Loucy (cell line): ENCODE measurements around the gene TLE7.

Experiments used
- H2AFZ ChIP-seq: fragments of 200-600 bp; sonication (generic); 2 replicates; pipeline ENCODE4 v1.6.0; 2016; ENCODE audit warnings: antibody characterized with exemption, mild to moderate bottlenecking, low read length, moderate library complexity
- H3F3A ChIP-seq: fragments of 200-600 bp; 2 replicates; pipeline ENCODE4 v1.6.0; 2016; ENCODE audit warnings: antibody characterized with exemption, low read depth, mild to moderate bottlenecking
- H3K27me3 ChIP-seq: fragments of 200-600 bp; sonication (generic); 2 replicates; pipeline ENCODE4 v1.6.1; 2014; ENCODE audit warnings: low read length, mild to moderate bottlenecking; ENCODE audit not compliant: insufficient read depth, poor library complexity, severe bottlenecking
- H3K36me3 ChIP-seq: fragments of 200-600 bp; sonication (generic); 2 replicates; pipeline ENCODE4 v1.6.1; 2016; ENCODE audit warnings: low read length; ENCODE audit not compliant: insufficient read depth
- H3K4me1 ChIP-seq: fragments of 200-600 bp; sonication (generic); 2 replicates; pipeline ENCODE4 v1.5.1; 2014; ENCODE audit warnings: low read length, mild to moderate bottlenecking; ENCODE audit not compliant: insufficient read depth, poor library complexity, severe bottlenecking
- H3K4me2 ChIP-seq: fragments of 200-600 bp; sonication (generic); 2 replicates; pipeline ENCODE4 v1.6.0; 2014; ENCODE audit warnings: antibody characterized with exemption, low read length, low read depth, mild to moderate bottlenecking; ENCODE audit not compliant: poor library complexity, severe bottlenecking
- H3K4me3 ChIP-seq: fragments of 200-600 bp; sonication (generic); 2 replicates; pipeline ENCODE4 v1.5.1; 2014; ENCODE audit warnings: low read length, mild to moderate bottlenecking, mixed read lengths; ENCODE audit not compliant: poor library complexity, severe bottlenecking
- H3K79me2 ChIP-seq: fragments of 200-600 bp; sonication (generic); 2 replicates; pipeline ENCODE4 v1.6.1; 2014; ENCODE audit warnings: low read length; ENCODE audit not compliant: insufficient read depth
- H3K9ac ChIP-seq: fragments of 200-600 bp; sonication (generic); 2 replicates; pipeline ENCODE4 v1.6.0; 2014; ENCODE audit warnings: mild to moderate bottlenecking, low read depth, low read length, moderate library complexity; ENCODE audit not compliant: poor library complexity, severe bottlenecking
- H3K9me2 ChIP-seq: fragments of 200-600 bp; sonication (generic); replicated peaks from 2 replicates; pipeline ENCODE4 v1.6.1; 2016; ENCODE audit warnings: low read depth, low read length, mixed read lengths
- H3K9me3 ChIP-seq: fragments of 200-600 bp; sonication (generic); 2 replicates; pipeline ENCODE4 v1.6.1; 2014; ENCODE audit warnings: mild to moderate bottlenecking, antibody characterized with exemption, low read length, low read depth; ENCODE audit not compliant: insufficient read depth
- H4K20me1 ChIP-seq: fragments of 200-600 bp; sonication (generic); 2 replicates; pipeline ENCODE4 v1.6.0; 2014; ENCODE audit warnings: antibody characterized with exemption, low read length, mild to moderate bottlenecking; ENCODE audit not compliant: insufficient read depth, poor library complexity, severe bottlenecking
- EZH2phosphoT487 ChIP-seq: fragments of 200-600 bp; IDR thresholded peaks from 2 replicates; pipeline ENCODE4 v1.6.1; 2018; ENCODE audit warnings: antibody characterized with exemption, mild to moderate bottlenecking, moderate library complexity, borderline replicate concordance
- TF ChIP-seq, protein P1 (sequence below): fragments of 200-600 bp; sonication (generic); conservative IDR thresholded peaks from 2 replicates; pipeline ENCODE4 v1.5.1; 2014; ENCODE audit warnings: mild to moderate bottlenecking, antibody characterized with exemption, low read length

TLE7 gene

DNA sequence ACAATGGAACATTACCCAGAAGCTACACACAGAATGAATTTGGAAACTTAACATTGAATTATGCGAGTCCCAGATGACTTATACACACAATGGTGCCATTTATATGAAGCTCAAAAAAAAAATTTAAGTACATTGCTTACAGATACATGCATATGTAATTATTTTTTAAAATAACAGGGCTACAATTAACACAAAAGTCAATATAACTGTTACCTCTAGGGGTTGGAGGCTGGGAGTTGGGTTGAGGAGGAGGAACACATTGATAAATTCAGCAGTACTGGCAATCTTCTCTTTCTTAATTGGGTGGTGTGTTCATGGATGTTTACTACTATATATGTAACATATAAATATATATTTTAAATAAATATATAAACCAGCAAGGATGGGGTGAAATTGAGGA lies 19.1 kb upstream of the TLE7 start:
- Histone ChIP-seq H3K9me3 (no peaks in the 10 kb centered on the region), H3K4me1 (peaks cover 19% of the 10 kb centered on the region), H3K4me2 (peak overlapping the region; percentile 95), H3K4me3 (peak overlapping the region; percentile 97), H3K9ac (no peak overlapping the region), H3K36me3 (no peaks in the 10 kb centered on the region), H3K79me2 (peaks cover 19% of the 10 kb centered on the region), H3K27me3 (no peaks in the 10 kb centered on the region), H3F3A (no peaks in the 10 kb centered on the region), H4K20me1 (no peaks in the 10 kb centered on the region), H3K9me2 (no peaks in the 10 kb centered on the region), H2AFZ (no peak overlapping the region)
- no peak for TF ChIP-seq EZH2phosphoT487
- TF ChIP-seq, protein P1, sequence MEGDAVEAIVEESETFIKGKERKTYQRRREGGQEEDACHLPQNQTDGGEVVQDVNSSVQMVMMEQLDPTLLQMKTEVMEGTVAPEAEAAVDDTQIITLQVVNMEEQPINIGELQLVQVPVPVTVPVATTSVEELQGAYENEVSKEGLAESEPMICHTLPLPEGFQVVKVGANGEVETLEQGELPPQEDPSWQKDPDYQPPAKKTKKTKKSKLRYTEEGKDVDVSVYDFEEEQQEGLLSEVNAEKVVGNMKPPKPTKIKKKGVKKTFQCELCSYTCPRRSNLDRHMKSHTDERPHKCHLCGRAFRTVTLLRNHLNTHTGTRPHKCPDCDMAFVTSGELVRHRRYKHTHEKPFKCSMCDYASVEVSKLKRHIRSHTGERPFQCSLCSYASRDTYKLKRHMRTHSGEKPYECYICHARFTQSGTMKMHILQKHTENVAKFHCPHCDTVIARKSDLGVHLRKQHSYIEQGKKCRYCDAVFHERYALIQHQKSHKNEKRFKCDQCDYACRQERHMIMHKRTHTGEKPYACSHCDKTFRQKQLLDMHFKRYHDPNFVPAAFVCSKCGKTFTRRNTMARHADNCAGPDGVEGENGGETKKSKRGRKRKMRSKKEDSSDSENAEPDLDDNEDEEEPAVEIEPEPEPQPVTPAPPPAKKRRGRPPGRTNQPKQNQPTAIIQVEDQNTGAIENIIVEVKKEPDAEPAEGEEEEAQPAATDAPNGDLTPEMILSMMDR: no peak

DNA sequence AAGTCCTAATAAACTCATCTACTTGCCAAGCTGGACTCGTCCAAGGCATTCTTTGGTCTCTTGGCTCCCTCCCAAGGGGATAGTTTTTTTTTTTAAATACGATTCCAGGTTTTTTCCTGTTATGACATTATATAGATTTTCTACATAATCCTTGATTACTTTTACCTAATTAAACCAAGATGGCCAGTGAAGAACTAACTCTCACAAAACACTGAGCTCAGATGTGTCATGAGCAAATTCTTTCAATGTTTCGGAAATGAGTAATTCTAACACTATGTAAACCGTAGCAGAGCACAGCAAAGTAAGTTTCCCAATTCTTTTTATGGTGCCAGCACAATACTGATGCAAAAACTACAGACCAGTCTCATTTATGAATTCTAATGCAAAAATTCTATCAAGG lies 18.4 kb upstream of the TLE7 start:
- Histone ChIP-seq H3K9me3 (no peaks in the 10 kb centered on the region), H3K27me3 (no peaks in the 10 kb centered on the region), H3K9me2 (no peaks in the 10 kb centered on the region), H3K4me2 (peak overlapping the region; percentile 95), H2AFZ (no peak overlapping the region), H4K20me1 (no peaks in the 10 kb centered on the region), H3K79me2 (peaks cover 19% of the 10 kb centered on the region), H3K36me3 (no peaks in the 10 kb centered on the region), H3K4me3 (peak overlapping the region; percentile 97), H3K4me1 (peaks cover 19% of the 10 kb centered on the region), H3K9ac (no peak overlapping the region), H3F3A (no peaks in the 10 kb centered on the region)
- TF ChIP-seq, protein P1: no peak
- TF ChIP-seq EZH2phosphoT487: no peak

DNA sequence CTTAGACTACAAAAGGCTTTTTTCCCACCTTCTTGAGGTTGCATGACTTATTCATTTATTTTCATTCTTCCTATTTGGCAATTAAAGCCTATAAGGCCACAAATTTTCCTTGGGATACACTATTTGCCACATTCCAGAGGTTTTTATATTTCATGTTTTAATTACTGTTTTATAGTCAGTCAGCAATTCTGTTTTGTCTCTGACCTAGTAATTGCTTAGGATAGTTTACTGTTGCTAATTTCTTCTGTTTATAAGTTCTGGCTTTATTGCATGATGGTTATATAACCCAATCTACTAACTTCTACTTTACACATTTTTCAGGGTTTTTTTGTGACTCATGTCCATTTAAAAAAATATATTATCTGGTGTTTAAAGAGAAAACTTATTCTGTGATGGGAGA lies 17.7 kb upstream of the TLE7 start:
- no peaks in the 10 kb centered on the region for H3F3A ChIP-seq
- no peak for TF ChIP-seq EZH2phosphoT487
- TF ChIP-seq, protein P1: no peak
- peaks cover 19% of the 10 kb centered on the region for H3K79me2 ChIP-seq
- peak overlapping the region; percentile 95 for H3K4me2 ChIP-seq
- H3K9me2 ChIP-seq: no peaks in the 10 kb centered on the region
- H3K4me3 ChIP-seq: peak overlapping the region; percentile 36
- H3K27me3 ChIP-seq: no peaks in the 10 kb centered on the region
- no peaks in the 10 kb centered on the region for H4K20me1 ChIP-seq
- peaks cover 19% of the 10 kb centered on the region for H3K4me1 ChIP-seq
- H2AFZ ChIP-seq: no peak overlapping the region
- no peaks in the 10 kb centered on the region for H3K36me3 ChIP-seq
- H3K9ac ChIP-seq: no peak overlapping the region
- no peaks in the 10 kb centered on the region for H3K9me3 ChIP-seq
